Lung (tissue), 12 donors: ENCODE measurements around the gene MAN1A1. TPM values are rescaled to one million over a fixed set of nuclear protein-coding genes. Genes with fewer than 3 reads are reported as not detected.

Experiments
- ATAC-seq: fragments of 200-7000 bp; cut with Tn5 transposase; one replicate; pipeline ENCODE4 v1.9.1; 2020; ENCODE audit warnings: moderate number of reproducible peaks; ENCODE audit not compliant: insufficient read depth, low FRiP score
- DNase-seq, 3 donors: peaks; one replicate each; pipeline ENCODE4 v3.0.0-alpha.2; 2013 to 2017
- H3K27ac ChIP-seq, 2 donors: one replicate each; pipeline ENCODE4 v1.5.1; 2013; ENCODE audit warnings: mild to moderate bottlenecking in 2 of 2, moderate library complexity in 2 of 2, control low read depth in 1 of 2, inconsistent platforms in 1 of 2, low read depth in 1 of 2, low read length in 1 of 2
- H3K27me3 ChIP-seq, 3 donors: one replicate each; pipeline ENCODE4 v1.5.1; 2013; ENCODE audit warnings: low read length in 2 of 3; ENCODE audit not compliant: control insufficient read depth in 3 of 3, insufficient read depth in 3 of 3
- H3K36me3 ChIP-seq, 4 donors: one replicate each; pipeline ENCODE4 v1.5.1; 2013; ENCODE audit warnings: low read length in 4 of 4, mild to moderate bottlenecking in 1 of 4, moderate library complexity in 1 of 4; ENCODE audit not compliant: control insufficient read depth in 4 of 4, insufficient read depth in 4 of 4
- H3K4me1 ChIP-seq, 5 donors: one replicate each; pipeline ENCODE4 v1.5.1; 2013; ENCODE audit warnings: low read length in 5 of 5, mild to moderate bottlenecking in 2 of 5, moderate library complexity in 1 of 5; ENCODE audit not compliant: control insufficient read depth in 5 of 5, insufficient read depth in 5 of 5
- H3K4me3 ChIP-seq: one replicate; pipeline ENCODE4 v1.5.1; 2013; ENCODE audit warnings: mild to moderate bottlenecking, control low read depth, moderate library complexity
- H3K9ac ChIP-seq, 2 donors: one replicate each; pipeline ENCODE4 v1.5.1; 2013; ENCODE audit warnings: low read length in 2 of 2, control low read depth in 1 of 2; ENCODE audit not compliant: insufficient read depth in 1 of 2
- H3K9me3 ChIP-seq, 4 donors: one replicate each; pipeline ENCODE4 v1.5.1; 2013; ENCODE audit warnings: low read length in 3 of 4, mild to moderate bottlenecking in 1 of 4, moderate library complexity in 1 of 4; ENCODE audit not compliant: control insufficient read depth in 4 of 4, insufficient read depth in 3 of 4
- CTCF ChIP-seq: IDR thresholded peaks from 2 replicates; pipeline ENCODE4 v1.5.1; 2012; ENCODE audit warnings: mild to moderate bottlenecking; ENCODE audit errors: control extremely low read depth, extremely low read depth
- WGBS, 2 donors: extraction: QIAGEN DNeasy Blood & Tissue Kit; methylation state at CpG; one replicate each; pipeline ENCODE4 v1.1.7; 2013; 5-methylcytosine and 5-hydroxymethylcytosine counted together
- polyA plus RNA-seq, 2 donors: library from polyadenylated mRNA; stranded (reverse); fragments of 200-250 nt; gene quantifications; one replicate each; pipeline ENCODE4 v1.2.1, GENCODE V29; 2013
- total RNA-seq, 2 donors: library from RNA; depleted of rRNA in 1 of 2; stranded (reverse); fragments of >200 nt in 1 of 2; gene quantifications; one replicate each; pipeline ENCODE4 v1.2.1, GENCODE V29; 2014 to 2021
- donor health status: control.
- donor health status: control.
- donor health status: Bipolar disorder and iron deficiency.
- donor health status: healthy.
- donor health status: DM: yes; HTN: yes; CAD: no.

Gene MAN1A1
- total and polyA plus RNA-seq, 4 donors = 13.9 to 71.0 (median 48.2) TPM

GRCh38 chr6:119346450-119346849 lies 3.1 kb downstream of the MAN1A1 start:
- Histone ChIP-seq H3K27me3 (no peaks in the 10 kb centered on the region), H3K27ac (no peak overlapping the region), H3K9me3 (no peaks in the 10 kb centered on the region), H3K4me3 (peak overlapping the region; percentile 47), H3K4me1 (peaks cover 0 to 14% (median 9%) of the 10 kb centered on the region in 5 donors), H3K36me3 (peaks cover 0 to 2% (median 0%) of the 10 kb centered on the region in 4 donors), H3K9ac (no peak overlapping the region)
- 33 to 41% methylated on average over 8 of the region's 8 CpGs for WGBS, 2 donors
- no peak for TF ChIP-seq CTCF
- ATAC-seq (no peak), DNase-seq (no peak)

- 42 to 46% methylated on average over 2 of the region's 2 CpGs for WGBS, 2 donors
- H3K9me3 ChIP-seq = no peaks in the 10 kb centered on the region
- H3K4me3 ChIP-seq = no peak overlapping the region
These were observed 4.4 kb downstream of the MAN1A1 start for GRCh38 chr6:119345114-119345513.

GRCh38 chr6:119344306-119344705 lies 5.3 kb downstream of the MAN1A1 start:
- ATAC-seq = no peak
- WGBS, 2 donors = 50 to 55% methylated on average over 1 of the region's 1 CpG
- peak overlapping the region in 1 of 2 donors; percentile 14 for H3K27ac ChIP-seq
- peaks cover 9 to 25% (median 9%) of the 10 kb centered on the region in 5 donors for H3K4me1 ChIP-seq
- DNase-seq = no peak
- H3K27me3 ChIP-seq = no peaks in the 10 kb centered on the region
- no peak overlapping the region for H3K4me3 ChIP-seq
- TF ChIP-seq CTCF = no peak
- H3K9me3 ChIP-seq = no peaks in the 10 kb centered on the region
- H3K9ac ChIP-seq = no peak overlapping the region
- peaks cover 0 to 2% (median 0%) of the 10 kb centered on the region in 4 donors for H3K36me3 ChIP-seq

More at GRCh38 chr6:119345114-119345513, 4.4 kb downstream of the MAN1A1 start:
- peaks cover 0 to 2% (median 0%) of the 10 kb centered on the region in 4 donors for H3K36me3 ChIP-seq
- H3K27ac ChIP-seq = no peak overlapping the region
- DNase-seq = no peak
- peaks cover 8 to 25% (median 9%) of the 10 kb centered on the region in 5 donors for H3K4me1 ChIP-seq
- no peaks in the 10 kb centered on the region for H3K27me3 ChIP-seq
- no peak for ATAC-seq
- H3K9ac ChIP-seq = no peak overlapping the region
- TF ChIP-seq CTCF = no peak
